Activated CD4-positive, alpha-beta T cell treated with anti-CD3 and anti-CD28 coated beads for 1 hour (primary cell): ENCODE results near the gene FAT2.

ENCODE experiments used
- DNase-seq: peaks from one replicate; pipeline ENCODE4 v3.0.0-alpha.2; 2020

Gene FAT2, protein sequence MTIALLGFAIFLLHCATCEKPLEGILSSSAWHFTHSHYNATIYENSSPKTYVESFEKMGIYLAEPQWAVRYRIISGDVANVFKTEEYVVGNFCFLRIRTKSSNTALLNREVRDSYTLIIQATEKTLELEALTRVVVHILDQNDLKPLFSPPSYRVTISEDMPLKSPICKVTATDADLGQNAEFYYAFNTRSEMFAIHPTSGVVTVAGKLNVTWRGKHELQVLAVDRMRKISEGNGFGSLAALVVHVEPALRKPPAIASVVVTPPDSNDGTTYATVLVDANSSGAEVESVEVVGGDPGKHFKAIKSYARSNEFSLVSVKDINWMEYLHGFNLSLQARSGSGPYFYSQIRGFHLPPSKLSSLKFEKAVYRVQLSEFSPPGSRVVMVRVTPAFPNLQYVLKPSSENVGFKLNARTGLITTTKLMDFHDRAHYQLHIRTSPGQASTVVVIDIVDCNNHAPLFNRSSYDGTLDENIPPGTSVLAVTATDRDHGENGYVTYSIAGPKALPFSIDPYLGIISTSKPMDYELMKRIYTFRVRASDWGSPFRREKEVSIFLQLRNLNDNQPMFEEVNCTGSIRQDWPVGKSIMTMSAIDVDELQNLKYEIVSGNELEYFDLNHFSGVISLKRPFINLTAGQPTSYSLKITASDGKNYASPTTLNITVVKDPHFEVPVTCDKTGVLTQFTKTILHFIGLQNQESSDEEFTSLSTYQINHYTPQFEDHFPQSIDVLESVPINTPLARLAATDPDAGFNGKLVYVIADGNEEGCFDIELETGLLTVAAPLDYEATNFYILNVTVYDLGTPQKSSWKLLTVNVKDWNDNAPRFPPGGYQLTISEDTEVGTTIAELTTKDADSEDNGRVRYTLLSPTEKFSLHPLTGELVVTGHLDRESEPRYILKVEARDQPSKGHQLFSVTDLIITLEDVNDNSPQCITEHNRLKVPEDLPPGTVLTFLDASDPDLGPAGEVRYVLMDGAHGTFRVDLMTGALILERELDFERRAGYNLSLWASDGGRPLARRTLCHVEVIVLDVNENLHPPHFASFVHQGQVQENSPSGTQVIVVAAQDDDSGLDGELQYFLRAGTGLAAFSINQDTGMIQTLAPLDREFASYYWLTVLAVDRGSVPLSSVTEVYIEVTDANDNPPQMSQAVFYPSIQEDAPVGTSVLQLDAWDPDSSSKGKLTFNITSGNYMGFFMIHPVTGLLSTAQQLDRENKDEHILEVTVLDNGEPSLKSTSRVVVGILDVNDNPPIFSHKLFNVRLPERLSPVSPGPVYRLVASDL (N-terminal part only)

DNA sequence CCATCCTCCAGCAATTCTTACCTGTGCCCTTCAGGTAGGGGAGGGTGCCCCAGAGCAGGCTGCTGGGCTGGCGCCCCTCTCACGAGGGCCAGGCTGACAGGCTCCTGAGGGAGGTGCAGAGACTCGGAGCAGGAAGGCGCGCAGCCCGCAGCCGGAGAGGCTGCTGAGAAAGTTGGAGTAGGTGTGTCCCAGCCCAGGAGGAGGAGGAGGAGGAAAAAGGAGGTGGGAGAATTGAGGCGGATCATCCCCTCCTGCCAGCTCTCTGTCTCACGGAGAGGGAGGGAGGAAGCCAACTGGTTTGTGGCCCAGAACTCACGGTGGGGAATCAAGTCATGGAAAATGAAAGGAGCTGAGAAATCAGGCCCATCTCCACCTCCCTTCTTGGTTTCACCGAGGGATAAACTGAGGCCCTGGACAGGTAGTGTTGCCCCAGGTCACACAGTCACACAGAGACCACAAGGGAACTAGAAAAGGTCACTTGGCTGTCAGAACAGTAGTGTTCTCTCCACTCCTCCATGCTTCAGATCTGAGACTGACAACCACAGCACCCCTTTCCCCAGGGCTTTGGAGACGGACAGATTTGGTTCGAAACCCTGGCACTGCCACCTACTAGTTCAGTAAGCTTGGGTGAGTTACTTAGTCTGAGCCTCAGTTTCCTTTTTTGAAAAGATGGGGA lies at the start of gene FAT2:
Gene FAT2, minus strand, starts transcription at position 188 of the 676 bp plus-strand sequence. CDS start 22,400 bp downstream, outside the sequence.
- DNase-seq: no peak

DNA sequence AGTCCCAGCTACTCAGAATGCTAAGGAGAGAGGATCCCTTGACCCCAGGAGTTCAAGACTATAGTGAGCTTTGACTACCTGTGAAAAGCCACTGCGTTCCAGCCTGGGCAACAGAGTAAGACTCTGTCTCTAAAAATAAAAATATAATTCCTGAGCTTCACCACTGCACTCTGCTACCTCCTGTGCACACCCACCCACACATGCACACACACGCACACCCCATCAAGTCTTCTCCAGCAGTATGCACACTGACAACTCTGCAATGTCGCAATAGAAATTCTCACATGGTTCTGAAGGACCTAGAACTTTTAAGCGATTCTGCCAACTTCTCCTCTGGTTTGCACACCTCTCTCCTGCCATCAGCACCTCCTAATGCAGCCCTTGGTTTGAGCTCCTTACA lies 47.5 kb upstream of the FAT2 start:
- no peak for DNase-seq

DNA sequence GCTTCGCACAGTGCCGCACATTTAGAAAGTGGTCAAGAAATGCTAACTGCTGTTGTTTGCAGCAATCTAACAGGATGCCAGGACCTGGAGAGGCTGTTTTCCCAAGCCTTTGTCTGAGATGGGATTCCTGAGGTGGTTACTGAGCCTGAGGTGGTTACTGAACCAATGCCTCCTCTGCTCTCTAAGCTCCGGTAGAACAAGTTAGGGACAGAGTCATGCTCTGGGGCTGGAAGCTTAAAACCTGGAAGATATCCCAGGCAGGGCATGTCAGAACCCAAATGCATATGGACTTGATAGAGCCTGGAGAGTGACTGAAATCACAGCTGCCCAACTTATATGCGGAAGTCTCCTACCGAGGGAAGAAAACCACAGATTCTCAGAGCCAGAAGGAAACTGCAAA lies 46.5 kb upstream of the FAT2 start:
- no peak for DNase-seq

DNA sequence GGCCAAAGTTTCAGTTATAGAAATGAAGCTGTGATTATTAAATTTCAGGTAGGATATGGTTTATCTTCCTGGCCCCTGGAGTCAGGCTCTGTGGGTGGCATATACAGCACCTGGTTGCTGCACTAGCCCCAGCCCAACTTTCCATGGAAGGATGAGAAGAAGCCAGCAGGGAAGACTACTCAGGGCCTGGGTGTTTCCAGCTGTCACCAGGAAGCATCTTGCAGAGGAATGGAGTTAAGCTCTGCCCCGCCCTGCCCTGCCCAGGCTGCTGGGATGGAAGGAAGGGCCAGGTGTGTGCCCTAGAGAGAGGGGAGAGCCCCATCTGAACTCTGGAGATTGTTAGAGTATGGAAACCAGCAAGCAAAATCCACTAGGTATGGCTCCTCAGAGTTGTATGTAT lies 42.8 kb upstream of the FAT2 start:
- DNase-seq: no peak

DNA sequence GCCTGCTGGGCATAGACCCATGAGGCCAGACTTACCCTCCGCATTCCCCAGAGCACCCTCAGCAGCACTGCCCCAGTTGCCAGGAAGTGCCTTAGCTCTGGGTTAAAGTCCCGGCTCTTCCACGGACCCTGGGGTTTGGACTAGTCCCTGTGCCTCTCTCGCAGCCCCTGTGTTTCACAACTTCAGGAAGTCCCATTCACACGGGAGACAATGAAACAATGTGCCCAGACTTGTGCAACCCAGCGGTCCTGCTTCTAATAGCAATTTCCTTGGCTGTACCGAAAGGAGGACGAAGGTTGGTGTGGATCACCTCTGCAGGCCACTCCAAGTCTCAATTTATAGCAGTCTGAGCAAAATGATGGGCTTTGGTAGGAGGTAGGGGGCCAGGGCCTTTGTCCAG lies 41.8 kb upstream of the FAT2 start:
- no peak for DNase-seq

DNA sequence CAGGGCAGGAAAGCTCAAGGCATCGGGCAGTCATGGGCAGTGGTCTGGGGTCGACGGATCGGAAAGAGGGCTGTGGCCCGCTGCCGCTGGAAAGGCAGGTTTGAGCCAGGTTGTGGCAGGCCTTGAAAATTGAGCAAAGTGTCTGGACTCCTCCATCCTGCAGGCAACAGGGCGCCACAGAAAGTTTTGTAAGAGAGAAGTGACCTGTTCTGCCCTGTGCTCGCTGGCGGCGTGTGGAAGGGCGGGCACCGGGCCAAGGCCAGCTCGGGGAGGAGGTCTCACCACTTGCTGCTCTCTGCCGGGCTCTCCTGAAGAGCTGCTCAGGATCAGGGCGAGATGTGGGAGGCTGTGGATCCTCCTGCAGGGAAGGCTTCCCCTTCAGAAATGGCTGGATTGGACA lies 41.4 kb upstream of the FAT2 start:
- no peak for DNase-seq

DNA sequence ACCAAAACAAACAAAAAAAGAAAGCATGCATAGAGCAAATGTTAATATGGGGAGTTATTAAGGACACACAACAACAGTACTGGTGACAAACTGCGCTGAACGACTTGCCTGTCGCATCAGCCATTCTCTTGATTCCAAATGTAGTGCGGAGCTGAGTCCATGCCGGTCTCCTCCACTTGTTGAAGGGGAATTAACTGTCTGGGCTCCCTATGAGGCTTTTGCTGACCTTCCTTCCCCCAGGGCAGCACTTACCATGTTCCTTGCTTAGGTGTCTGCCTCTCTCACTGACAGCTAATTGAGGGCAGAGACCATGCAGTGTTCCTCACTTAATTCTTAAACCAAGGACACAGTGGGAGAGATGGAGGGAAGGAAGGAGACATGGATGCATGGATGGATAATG lies 40.8 kb upstream of the FAT2 start:
- DNase-seq: no peak

DNA sequence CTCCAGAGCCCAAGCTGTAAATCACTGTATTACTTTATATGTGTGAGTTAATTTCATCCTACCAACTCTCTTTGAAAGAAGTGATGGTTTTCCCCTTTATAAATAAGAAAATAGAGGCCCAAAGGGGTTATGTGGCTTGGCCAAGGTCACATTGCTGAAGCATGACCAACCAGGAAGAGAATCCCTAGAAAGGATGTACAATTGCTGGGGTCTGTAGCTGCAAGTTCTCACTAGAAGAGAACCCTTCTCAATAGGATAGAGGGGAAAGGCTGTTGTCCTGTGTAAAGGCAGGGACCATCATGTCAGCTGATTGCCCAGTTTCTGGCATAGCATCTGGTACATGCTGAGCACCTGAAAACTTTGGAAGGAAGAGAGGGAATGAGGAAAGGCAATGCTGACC lies 39.0 kb upstream of the FAT2 start:
- DNase-seq: no peak

DNA sequence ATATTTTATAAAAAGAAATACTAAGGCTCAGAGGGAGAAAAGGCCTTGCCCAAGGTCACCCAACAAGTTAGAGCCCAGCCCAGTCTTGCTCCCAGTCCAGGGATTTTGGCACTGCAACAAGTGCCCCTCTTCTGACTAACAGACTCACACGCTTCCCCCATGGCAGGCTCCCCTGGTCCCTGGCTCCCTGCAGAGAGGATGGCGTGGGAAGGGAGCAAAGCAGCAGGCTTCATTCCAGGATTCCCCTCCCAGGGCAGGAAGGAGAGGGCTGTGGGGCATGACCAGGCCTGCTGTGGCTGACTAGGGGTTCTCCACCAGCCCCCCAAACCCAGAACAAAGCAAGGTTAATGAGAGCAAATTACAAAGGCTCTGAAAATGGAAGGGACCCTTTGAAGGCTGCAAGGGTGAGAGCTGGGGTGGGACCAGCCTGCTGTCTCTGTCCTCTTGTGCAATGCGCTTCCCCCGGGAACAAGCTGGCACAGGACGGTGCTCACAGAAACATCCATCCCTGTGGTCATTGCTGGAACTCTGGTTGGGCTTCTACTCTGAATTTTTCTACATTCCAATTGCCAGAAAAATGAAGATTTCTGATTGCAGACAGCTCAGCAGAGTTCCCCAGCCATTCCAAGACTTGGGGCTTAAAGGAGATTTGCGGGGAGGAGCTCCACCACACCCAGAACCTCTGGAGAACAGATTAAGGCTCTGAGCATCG lies 37.1 kb upstream of the FAT2 start:
- no peak for DNase-seq

DNA sequence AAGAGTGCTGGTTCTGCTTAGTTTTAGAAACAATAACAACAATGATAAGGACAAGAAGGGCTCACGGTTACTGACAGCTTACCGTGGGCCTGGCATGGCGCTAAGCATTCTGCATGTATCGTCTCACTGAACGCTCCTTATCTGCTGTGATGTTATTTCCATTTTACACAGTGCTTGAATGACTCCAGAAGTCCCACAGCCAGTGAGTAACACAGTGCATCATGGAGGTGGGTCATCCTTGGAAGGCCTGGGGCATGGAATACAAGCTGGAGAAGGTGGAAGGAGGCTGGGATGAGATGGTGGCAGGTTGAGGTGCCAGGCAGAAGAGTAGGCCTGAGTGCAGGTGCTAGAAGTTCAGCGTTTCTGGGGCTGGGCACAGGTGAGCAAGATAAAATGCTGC lies 36.5 kb upstream of the FAT2 start:
- DNase-seq: no peak

DNA sequence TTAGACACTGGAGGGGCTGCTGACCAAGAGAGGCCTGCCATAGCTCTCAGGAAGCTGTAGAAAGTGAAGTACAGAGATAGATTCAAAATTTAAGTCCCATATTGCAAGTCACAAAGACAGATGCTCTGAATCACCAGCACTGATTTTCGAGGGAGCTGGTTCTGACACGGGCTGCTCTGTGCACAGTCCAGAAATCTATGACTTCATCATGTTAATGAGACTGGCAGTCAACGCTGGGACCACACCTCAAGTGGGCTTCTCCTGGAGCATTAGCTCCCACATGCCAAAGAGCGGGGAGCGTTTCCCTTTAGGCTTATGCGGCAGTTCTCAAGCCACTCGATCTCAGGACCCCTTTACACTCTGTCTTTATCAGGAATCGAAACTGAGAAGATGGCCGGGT lies 34.2 kb upstream of the FAT2 start:
- DNase-seq: no peak

DNA sequence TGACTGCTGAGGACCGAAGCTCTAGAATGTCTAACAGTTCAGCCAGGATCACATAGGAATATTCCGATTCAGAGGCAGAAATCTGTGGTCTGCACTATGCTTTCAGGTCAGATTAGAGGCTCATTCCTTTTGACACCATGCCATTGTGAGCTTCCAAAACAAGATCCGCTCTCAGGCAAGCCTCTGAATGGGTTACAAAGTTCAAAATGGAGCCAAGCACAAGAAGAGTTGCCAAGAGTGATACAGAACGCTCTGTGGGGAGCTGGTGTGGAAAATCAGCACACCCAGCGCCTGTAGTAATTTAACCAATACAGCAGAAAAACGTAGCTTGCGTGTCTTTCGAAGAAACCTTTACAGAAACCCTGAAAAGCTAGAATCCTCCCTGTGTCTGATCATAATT lies 33.3 kb upstream of the FAT2 start:
- no peak for DNase-seq

DNA sequence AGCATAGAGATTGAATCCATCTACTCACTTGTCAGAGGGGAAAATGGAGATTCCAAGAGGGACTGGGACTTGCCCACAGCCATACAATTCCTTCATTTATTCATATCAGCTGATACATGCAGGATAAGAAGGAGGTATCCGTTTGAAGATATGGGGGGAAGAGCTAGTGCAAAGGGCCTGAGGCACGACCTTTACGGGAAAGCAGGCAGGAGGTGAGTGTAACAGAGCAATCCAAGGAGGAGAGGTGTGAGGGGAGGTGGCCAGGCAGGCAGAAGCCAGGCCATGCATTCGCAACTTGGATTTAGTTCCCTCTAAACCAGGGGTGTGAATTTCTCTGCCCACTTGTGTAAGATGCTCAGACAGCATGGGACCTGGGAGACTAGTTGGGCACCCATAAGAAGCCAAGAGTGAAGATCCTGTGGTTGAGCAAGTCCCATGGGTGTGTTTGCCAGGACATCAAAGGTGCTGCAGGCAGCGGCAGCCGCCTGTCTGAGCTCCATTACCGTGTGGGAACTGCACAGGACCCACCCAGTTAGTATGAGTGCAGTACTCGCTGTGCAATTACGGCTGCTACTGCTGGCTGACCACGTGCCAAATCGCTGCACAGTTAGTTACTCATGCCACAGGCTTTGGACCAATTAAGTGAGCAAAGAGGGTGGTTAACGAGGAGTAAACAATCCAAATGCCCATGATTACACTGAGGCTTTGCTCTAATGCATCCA lies 31.4 kb upstream of the FAT2 start:
- DNase-seq: no peak

DNA sequence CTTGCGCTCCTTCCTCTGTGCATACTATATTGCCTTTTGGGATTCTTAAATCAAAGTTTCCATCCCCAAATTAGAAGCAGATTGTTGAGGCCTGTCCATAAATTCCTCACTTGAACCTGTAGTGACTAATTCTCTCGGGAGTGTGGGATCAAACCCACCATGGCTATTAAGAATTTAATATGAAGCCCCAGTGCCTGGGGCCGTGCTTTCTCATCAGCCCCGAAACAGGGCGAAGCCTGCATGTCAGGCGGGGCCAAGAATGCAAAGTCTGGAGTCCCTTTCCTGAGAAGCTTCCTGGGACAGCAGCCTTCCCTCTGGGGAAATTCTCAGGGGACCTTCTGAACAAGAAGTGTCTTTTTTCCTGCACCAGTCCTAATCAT lies 29.3 kb upstream of the FAT2 start:
- no peak for DNase-seq

DNA sequence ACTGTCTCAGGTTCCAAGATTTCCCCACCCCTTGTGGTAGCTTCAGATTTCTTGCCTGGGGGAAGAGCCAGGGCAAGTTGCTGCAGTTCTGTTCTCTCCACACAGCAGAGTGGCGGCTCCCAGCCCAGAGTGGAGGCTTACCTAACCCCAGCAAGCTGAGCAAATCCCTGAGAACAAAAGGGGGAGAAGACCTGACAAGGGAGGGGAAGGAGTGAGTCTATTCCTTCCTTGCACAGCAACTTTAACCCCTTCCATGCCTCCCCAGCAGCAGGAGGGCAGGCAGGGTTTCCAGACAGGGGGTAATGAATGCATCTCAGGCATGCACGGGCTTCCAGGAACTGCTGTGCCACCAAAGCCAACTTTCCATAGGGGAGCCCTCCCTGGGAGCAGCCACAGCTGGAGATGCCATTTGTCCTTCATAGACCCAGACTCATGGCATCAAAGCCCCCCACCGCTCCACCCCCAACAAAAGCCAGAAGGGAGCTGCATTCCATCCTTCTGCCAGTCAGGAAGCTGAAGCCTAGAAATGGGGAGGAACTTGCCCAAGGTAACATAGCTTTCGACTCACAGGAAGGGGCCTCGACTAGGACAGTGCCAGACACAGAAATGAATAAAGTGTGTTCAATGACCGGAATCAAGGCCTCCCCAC lies 28.8 kb upstream of the FAT2 start:
- DNase-seq: no peak

DNA sequence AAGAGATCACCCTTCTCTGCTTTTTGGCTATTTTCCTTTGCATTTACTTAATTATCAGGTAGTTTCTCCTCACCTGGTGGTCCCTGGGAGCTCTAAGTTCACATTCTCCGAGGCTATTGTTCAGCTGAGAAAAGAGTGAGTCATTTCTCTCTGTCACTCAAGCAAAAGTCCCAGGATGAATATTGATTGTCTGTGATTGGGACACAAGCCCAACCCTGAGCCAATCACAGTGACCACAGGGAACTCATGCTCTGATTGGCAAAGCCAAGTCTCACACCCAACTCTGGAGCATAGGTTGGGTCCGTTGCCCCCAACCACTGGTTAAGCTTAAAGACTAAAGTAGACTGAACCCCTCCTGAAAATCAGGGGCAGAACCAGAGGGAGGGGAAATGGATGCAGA lies 27.8 kb upstream of the FAT2 start:
- no peak for DNase-seq

DNA sequence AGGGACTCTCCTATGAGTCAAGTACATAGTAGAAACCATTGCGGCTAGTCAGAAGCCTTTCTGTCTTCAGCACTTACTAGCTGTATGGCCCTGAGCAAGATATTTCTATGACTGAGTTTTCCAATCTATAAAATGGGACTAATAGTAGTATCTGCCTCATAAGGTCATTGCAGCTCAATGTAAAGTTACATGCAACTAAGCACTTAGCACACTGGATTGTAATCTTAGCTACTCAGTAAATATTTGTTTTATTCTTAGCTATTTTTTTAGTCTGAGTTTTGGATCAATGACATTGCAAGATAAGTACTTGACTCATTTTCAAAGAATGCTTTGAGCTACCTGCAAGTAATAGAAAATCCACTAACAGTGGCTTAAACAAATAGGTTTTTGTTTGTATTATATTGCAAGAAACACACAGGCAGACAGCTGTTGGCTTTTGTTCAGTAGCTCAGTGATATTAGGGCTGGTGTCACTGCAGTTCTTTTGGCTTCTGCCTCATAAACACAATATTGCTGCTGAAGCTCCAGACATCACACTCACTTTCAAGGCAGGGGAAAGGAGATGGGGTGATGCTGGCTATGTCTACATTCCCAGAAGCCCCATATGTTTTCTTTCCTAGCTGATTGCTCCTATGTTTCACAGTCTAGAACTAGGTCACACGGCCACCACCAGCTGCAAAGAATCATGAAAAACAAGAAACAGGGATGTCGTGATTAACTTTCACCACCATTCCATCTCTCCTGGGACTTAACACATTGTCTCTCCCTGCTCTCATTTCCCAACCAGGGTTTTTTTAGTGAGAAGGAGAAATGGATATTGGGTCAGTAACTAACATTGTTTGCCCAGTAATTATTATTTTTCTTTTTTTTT lies 26.9 kb upstream of the FAT2 start:
- DNase-seq: no peak

DNA sequence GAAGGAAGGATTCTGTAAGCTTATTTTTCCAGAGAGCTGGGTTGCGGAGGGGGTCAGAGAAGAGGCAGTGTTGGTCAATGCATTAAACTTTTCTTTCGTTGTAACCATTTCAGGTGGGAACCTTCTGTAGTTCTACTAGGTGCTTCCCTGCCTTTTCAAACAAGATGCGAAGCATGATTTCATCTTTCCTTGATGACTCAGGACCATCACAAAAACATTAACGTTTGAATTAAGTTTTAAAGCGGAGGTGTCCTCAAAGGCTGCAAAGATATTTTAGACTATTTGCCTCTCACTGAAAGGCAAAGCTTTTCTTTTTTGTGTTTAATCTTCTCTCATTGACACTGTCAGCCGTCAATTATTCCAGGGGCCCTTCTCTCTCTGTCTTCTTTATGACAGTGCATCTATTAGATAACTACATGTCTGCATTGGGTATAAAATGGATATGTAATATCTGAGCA lies 26.3 kb upstream of the FAT2 start:
- no peak for DNase-seq

DNA sequence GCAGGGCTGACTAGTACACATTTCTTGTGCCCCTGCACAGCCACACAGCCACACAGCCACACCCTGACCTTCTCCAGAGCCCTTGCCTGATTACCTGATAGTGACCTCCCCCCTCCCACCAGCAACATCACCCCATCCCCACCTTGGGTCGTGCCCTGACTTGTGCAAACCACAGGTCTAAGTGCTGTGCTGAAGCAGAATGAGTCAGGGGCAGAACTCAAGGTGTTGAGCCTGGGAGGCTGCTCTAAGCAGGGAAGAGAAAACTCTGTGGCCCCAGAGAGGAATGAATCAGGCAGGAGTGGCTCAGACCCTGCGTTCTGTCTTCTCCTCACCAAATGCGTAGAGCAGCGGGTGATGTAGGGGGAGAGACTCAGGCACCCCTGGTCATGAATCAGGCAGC lies 24.3 kb upstream of the FAT2 start:
- no peak for DNase-seq

DNA sequence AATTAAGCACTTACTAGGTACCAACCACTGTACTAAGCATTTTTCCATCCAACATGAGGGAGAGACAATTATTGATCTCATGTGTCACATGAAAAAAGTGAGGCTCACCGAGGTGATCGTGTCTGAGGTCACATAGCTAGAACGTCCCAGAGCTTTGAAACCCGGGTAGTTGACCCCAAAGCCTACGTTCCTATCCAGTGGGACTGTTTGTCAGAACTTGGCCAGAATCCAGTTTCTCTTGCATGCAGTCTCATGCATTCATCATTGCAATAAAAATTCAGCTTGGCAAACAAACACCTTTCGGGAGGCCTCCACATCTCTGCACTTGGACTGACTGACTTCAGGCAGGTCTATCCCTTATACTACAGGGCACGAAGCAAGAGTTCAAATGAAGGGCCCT lies 23.4 kb upstream of the FAT2 start:
- DNase-seq: no peak
